K562 (cell line): ENCODE results near the gene LRRC37A3. TPM values are rescaled to one million over a fixed set of nuclear protein-coding genes. Genes with fewer than 3 reads are reported as not detected.

Experiments
- ARID2 ChIP-seq: fragments of 450-650 bp; IDR thresholded peaks from 2 replicates; pipeline ENCODE4 v1.6.1; 2017; ENCODE audit warnings: antibody characterized with exemption, mild to moderate bottlenecking
- EHMT2 ChIP-seq: fragments of 450-650 bp; IDR thresholded peaks from 2 replicates; pipeline ENCODE4 v1.6.1; 2018; ENCODE audit warnings: antibody characterized with exemption
- MAX ChIP-seq: sonication (generic); formaldehyde crosslinking; IDR thresholded peaks from 2 replicates; pipeline ENCODE4 v1.9.0; 2022; ENCODE audit warnings: mild to moderate bottlenecking, missing genetic modification reagents
- MAZ ChIP-seq, 2 experiments: fragments of 450-650 bp in 1 of 2; sonication (generic) in 1 of 2; formaldehyde crosslinking; IDR thresholded peaks in 1 of 2; conservative IDR thresholded peaks in 1 of 2; 2 replicates each; pipeline versions ENCODE4 v1.4.0 to v1.5.0; 2020; ENCODE audit warnings: mild to moderate bottlenecking in 1 of 2, missing genetic modification reagents in 1 of 2
- MLLT1 ChIP-seq, 2 experiments: fragments of 450-650 bp; IDR thresholded peaks; 2 replicates each; pipeline ENCODE4 v1.6.1; 2016
- REST ChIP-seq, 2 experiments: fragments of 450-650 bp; formaldehyde crosslinking in 1 of 2; IDR thresholded peaks; 2 replicates each; pipeline versions ENCODE4 v1.4.0 to v1.6.1; 2014 to 2020; ENCODE audit warnings: mild to moderate bottlenecking in 2 of 2, borderline replicate concordance in 1 of 2, low read depth in 1 of 2
- ZBTB2 ChIP-seq: fragments of 450-650 bp; IDR thresholded peaks from 2 replicates; pipeline ENCODE4 v1.6.1; 2016; ENCODE audit warnings: antibody characterized with exemption
- ZBTB9 ChIP-seq: fragments of 450-650 bp; formaldehyde crosslinking; IDR thresholded peaks from 2 replicates; pipeline ENCODE4 v1.4.0; 2020; ENCODE audit warnings: mild to moderate bottlenecking, moderate library complexity
- ZFP36 ChIP-seq: fragments of 150-350 bp; IDR thresholded peaks from 2 replicates; pipeline ENCODE4 v1.6.1; 2018; ENCODE audit warnings: low read length, low read depth; ENCODE audit not compliant: partially characterized antibody
- ZNF384 ChIP-seq: IDR thresholded peaks from 2 replicates; pipeline ENCODE4 v1.6.1; 2012; ENCODE audit warnings: low read depth, low read length, improper control_type of control experiment
- polyA plus RNA-seq, 8 experiments: library from polyadenylated mRNA; depleted of rRNA in 4 of 8; stranded (reverse) in 5 of 8; unstranded in 3 of 8; fragments of >200 nt; fragmentation: Nextera tagmentation in 2 of 8; fragmentation: Illumina TruSeq in 1 of 8; extraction: Ambion mirVana in 2 of 8; extraction: Trizol in 1 of 8; gene quantifications; 2 replicates each; pipeline versions ENCODE4 v1.2.1 to v1.2.3, GENCODE V29; 2011 to 2014; ENCODE audit warnings: inconsistent platforms in 1 of 8, missing spikeins in 1 of 8
- total RNA-seq, 7 experiments: library from RNA; depleted of rRNA in 6 of 7; stranded (reverse); fragments of >200 nt in 6 of 7; fragmentation: Illumina TruSeq in 2 of 7; extraction: Trizol in 2 of 7; gene quantifications; 2 replicates each; pipeline versions ENCODE4 v1.2.1 to v1.2.3, GENCODE V29; 2011 to 2021; ENCODE audit warnings: low replicate concordance in 1 of 7

Gene LRRC37A3
- total and polyA plus RNA-seq, 9 of the 15 experiments (the other 6 are each of a cell fraction or from before 2014, with no cell fraction given), result 0.14 to 5.9 (median 2.2) TPM

GRCh38 chr17:64938925-64939474 is 19.7 kb upstream of the LRRC37A3 start (continued):
- TF ChIP-seq REST (IDR thresholded peaks at IDR 0.05; ENCODE audit: borderline replicate concordance) (peak; percentile 87), REST (CRISPR knock-in tag; IDR thresholded peaks at IDR 0.05; ENCODE audit: low read depth) (no peak), ZFP36 (peak; percentile 4), EHMT2 (peak; percentile 59), MAX (CRISPR knock-in tag) (peak; percentile 15; the same call in 1 of the 2 replicates), ZBTB9 (CRISPR knock-in tag) (peak; percentile 83; the same call in 1 of the 2 replicates), ZBTB2 (peak; percentile 24; the same call in 1 of the 2 replicates), MAZ (CRISPR knock-in tag; conservative IDR thresholded peaks at IDR 0.05 in 1 of 2, IDR thresholded peaks at IDR 0.05 in 1 of 2) (peak; percentile 68 to 76), MLLT1 (IDR thresholded peaks at IDR 0.05) (peak; percentile 20 to 31; a peak in 1 of 4 replicates), ZNF384 (0 out of 2 replicates have a peak, but pooled peaks have one; percentile 38), ARID2 (peak; percentile 61; the same call in 1 of the 2 replicates)
